GM11168 (cell line): ENCODE results near the gene HDAC4.
"Not testable (repeated sequence)": the region's sequence is repeated elsewhere in the genome, so short reads cannot be mapped to it uniquely, and the experiment has no call there.

ENCODE experiments used
- in situ Hi-C: fragments of 300-500 bp; cut with MboI; formaldehyde crosslinking; loops from one replicate; pipeline ENCODE4 v1.12.0; 2022; ENCODE audit warnings: low sequenced_read_pairs; ENCODE audit not compliant: unreplicated experiment

HDAC4 gene

GRCh38 chr2:239288237-239288636 is 112.6 kb downstream of the HDAC4 start:
- in situ Hi-C loops = no loop called here

GRCh38 chr2:239287461-239287860 is 113.4 kb downstream of the HDAC4 start:
- in situ Hi-C loops = no loop called here

DNA sequence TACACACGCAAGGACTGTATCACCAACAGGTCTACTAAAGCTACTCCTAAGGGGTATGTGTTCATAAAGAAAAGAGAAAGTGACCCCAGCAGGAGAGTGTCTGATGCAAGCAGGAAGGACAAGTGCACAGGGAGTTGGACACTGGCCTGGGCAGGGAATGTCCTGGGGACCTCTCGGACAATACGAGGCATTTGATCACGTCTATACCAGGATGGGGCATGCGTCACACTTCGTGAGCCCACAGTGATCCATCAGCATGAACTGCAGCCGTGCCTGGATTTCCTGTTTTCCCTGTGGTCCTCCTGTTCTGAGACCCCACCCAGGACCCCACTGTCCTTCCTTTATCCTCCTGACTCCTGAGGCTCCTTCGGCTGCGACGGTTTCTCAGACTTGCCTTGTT is 113.9 kb downstream of the HDAC4 start:
- in situ Hi-C loops = no loop called here

- in situ Hi-C loops = no loop called here
Measured at GRCh38 chr2:239285932-239286230, 114.9 kb downstream of the HDAC4 start.

- in situ Hi-C loops = no loop called here
Measured at GRCh38 chr2:239285071-239285931, 115.5 kb downstream of the HDAC4 start.

DNA sequence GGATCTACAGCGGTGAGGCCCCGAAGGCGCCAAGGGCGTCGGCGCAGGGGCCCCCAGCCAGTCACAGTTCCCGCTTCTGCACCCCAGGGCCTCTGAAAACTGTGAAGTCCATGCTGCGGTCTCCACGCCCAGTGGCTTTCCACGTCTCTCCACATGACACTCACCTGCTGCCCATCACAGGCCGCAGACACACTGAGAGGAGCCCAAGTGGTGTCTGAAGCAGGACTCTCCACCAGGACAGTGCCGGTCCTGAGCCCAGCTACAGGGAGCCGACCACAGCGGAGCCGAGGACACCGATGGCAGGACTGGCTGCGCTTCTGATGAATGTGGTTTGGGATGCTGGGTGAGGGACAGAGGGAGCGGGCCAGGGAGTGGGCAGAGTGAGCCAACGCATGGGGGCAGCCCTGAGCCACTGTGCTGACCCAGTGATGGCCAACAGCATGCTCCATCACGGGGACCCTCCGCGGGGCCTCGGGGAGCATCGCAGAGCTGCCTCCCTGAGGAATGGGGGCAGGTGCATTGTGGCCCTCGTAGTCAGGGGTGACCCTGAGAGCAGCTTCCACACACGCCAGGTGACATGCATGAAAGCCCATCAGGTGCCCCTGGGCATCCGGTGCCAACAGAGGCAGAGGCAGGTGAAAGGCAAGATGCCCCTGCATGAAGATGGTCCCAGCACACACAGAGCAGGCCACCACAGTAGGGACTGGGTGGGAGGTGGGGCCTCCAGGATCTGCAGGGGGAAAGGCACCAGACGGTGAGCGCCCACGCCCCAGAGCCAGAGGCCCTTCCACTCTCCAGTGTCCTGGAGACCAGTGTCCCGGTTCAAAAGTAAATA is 116.6 kb downstream of the HDAC4 start:
- in situ Hi-C loops = no loop called here

GRCh38 chr2:239283288-239283945 is 117.4 kb downstream of the HDAC4 start:
- in situ Hi-C loops = no loop called here

DNA sequence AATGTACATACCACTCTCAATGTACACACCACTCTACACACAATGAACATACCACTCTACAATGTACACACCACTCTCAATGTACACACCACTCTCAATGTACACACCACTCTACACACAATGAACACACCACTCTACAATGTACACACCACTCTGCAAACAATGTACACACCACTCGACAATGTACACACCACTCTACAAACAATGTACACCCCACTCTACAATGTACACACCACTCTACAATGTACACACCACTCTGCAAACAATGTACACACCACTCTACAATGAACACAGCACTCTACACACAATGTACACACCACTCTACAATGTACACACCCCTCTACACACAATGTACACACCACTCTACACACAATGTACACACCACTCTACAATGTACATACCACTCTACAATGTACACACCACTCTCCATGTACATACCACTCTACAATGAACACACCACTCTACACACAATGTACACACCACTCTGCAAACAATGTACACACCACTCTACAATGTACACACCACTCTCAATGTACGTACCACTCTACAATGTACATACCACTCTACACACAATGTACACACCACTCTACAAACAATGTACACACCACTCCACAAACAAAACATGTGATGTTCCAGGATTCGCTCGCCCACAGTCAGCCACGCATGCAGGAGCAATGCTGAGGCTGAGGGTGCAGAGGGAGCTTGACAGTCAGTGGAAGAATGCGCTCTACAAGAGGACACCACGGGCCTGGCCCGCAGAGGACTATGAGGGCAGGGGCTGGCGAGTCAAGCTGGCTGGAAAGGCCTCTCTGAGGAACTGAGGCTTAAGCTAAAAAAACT is 118.2 kb downstream of the HDAC4 start:
- in situ Hi-C loops = no loop called here

DNA sequence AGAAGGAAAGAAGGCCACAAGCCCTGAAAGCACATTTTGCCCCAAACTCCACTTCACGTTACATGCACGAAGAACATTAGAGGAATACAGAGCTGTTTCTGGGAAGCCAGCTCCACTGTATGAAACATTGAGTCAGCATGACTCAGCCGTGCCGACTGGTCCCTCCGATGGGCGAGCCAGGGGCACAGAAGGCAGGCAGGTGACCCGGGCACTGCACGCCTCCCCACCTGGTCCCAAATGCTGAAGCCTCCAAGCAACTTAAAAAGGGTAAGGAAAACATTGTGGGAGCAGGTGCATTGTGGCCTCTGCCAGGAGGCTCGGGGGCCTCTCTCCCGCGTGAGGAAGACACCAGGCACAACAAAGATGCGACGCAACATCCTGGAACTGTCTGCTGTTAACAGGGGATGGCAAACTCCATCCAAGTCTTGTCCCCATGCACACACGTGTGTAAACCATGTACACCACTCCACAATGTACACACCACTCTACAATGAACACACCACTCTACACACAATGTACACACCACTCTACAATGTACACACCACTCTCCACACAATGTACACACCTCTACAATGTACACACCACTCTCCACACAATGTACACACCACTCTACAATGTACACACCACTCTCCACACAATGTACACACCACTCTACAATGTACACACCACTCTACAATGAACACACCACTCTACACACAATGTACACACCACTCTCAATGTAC is 120.4 kb downstream of the HDAC4 start:
- in situ Hi-C loops = not testable (repeated sequence)

DNA sequence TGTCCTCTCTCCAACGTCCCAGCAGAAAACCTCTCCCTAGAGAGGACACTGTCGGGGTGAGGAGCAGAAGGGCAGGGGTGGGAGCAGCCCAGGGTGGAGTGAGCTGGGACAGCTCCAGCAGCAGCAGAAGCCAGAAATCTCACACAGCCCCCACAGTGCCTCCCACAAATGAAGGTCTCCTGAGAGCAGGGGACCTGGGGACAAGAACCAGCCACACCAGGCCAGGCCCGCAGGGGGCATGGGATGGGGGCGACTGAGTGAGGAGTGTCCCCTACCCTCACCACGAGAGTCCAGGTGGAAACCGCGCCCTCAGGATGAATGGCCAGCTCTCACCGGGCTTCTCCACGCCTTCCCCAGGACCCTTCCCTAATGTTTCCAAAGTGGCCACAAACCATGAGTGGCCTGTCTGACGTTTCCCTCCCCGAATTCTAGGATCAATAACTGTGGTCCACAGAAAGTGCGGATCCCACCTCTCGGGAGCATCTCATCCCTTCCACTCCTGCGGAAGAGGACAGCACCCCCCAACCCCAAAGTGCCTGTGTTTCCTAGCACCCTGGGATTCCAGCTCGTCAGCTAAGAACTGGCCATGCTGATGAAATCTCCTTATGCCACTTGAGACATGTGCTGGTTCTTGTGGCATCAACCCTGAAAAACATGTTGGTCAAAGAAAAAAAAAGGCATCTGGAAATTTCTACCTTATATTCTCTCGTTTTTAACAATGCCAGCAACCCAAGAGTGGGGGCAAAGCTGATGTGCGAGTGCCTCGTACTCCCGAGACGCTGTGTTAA is 121.1 kb downstream of the HDAC4 start:
- in situ Hi-C loops = no loop called here

- in situ Hi-C loops = no loop called here
Measured at GRCh38 chr2:239278941-239279365, 121.9 kb downstream of the HDAC4 start.

DNA sequence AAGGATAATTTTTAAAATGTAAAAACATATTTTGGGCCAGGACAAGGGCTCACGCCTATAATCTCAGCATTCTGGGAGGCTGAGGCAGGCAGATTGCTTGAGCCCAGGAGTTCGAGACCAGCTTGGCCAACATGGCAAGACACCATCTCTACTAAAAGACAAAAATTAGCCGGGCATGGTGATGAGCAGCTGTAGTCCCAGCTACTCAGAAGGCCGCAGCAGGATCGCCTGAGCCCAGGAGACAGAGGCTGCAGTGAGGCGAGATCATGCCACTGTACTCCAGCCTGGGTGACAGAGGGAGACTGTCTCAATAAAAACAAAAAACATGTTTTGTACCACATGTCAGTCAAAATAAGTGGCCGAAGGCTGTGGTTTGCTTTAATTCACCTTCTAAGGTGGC is 122.5 kb downstream of the HDAC4 start:
- in situ Hi-C loops = no loop called here

- in situ Hi-C loops = no loop called here
Measured at GRCh38 chr2:239277401-239278085, 123.3 kb downstream of the HDAC4 start.

DNA sequence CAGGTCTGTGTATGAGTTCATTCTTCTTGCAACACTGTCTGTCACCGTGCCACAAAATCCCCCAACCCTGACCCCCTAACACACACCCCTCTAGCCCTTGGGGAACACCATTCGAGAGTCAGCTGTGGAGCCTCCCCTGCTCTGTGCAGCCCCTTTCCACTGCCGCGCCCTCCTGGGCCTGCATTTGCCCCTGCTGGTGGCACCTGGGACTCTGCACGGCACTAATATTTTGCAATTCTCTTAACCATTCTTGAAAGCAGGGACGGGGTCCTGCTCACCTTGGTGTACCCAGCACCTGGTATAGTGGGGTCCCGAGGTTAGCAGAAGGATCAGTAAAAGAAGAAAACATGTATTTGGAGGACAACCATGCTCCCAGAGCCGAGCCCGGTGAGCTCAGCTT is 124.0 kb downstream of the HDAC4 start:
- in situ Hi-C loops = no loop called here

DNA sequence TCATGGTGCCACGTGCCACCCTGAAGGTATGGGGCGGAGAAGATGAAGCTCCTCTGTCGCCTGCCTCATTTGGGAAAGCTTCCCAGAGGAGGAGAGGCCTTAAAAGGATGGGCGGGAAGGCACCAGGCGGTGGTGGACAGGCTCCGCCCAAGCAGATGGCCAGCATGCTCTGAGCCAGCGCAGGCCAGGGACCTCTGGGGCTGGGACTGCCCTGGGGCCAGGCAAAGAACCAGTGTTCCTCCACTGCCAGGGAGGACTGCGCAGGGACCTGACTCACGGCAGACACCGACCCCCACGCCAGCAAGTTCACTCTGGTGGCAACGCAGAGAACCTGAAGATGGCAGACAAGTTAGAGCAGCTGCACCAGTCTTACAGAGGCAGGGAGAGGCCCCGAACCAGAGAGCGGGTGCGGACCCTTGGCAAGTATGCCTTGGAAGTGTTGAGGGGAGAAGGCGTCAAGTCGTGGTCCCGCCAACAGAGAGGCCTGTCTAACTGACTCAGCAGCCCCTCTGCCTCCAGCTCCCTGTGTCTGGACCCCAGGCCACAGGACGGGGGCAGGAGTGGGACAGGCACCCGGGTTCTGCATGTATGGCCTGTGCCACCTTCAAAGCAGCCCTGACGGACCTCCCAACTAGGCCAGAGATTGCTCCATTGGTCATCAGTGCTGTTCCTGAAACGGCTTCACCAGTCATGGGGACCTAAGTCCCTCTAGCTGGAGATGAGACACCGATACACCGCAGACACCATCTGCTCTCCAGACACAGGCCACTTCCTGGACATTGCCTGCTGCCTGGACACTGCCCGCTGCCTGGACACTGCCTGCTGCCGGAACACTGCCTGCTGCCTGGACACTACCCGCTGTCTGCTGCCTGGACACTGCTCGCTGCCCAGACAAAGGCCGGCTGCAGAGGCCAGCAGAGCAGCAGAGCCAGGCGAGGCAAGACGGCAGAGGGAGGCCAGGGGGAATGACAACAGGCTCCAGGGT is 124.7 kb downstream of the HDAC4 start:
- in situ Hi-C loops = no loop called here

DNA sequence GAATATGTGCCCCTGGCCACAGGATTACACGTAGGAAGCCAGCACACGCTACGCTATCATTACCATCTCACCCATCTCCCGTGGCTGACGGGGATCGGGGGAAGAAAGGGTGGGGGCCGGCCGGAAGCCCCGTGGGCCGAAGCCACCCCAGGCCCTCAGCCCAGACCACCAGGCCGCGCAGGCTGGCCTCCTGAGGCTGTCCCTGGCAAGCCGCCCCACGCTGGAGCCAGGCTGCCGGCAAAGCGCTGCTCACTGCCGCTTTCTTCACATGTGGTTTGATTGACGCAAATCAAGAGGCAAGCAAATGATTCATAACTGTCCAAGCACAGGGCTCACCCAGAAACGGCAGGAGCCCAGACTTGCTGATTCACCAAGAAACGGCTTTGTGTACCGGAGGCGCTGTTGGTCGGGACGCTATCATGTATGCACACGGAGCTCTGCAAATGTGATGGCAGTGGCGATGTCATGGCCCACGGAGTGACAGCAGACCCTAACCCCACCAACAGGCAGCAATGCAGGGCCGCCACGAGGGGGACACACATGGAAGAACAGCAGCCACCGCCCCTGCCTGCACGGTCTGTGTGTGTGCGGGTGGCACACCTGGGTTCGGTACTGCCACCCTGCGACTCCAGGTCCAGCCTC is 125.7 kb downstream of the HDAC4 start:
- in situ Hi-C loops = no loop called here
